GF-D8 (cell line): Measurements from ENCODE around the gene RAMACL.
"Not testable (repeated sequence)": the region's sequence is repeated elsewhere in the genome, so short reads cannot be mapped to it uniquely, and the experiment has no call there.

Experiments used
- DNase-seq: peaks from one replicate; lab custom pipeline; 2025; lab: John Stamatoyannopoulos, UW

The RAMACL gene

DNA sequence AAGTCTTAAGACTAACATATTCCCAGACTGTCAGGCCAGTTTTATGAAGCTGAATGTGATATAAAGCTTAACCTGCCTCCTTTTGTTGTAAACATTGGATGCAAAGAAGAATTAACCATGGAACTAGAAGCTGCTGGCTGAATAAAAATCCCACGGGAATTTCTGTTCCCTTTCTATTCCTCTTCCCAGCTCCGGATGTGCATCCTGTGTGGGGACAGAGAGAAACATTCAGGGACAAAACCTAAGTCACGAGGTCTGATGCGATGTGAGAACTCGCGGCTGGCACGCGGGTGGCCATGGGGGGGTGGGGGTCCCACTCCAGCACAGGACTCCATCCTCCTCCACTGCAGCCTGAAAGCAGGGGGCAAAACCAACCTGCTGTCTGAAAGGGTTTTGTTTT lies 32.2 kb downstream of the RAMACL start:
- no peak for DNase-seq

DNA sequence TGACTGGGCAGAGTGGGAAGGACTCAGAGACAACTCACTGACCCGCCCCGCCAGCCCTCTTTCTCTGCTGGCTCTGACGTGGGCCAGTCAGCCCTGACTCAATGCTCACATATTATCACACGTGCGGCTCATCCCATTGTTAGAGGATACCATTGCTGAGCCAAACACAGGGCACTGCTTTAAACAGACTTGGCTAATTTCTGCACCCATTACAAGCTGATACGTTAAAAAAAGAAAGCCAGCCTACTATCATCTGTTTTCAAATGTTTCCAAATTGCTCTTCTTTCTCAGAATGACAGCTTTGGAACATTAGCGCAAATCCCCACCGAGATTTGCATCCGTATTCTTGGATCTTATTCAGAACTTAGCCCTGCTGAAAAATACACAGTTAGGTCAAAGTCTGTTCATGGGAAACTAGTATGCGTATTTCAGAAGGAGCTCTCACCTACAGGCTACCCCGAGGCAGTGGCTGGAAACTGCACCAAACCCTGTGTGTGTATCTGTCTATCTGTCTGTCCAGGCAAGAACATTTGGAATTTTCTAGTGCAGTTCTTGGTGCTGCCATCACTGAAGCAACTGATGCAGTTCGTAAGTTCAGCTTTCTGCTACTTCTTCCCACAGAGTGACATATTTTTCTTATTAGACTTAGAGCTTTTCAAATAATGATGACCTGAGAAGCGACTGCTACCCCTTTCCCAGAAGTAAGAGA lies 32.8 kb downstream of the RAMACL start:
- no peak for DNase-seq

DNA sequence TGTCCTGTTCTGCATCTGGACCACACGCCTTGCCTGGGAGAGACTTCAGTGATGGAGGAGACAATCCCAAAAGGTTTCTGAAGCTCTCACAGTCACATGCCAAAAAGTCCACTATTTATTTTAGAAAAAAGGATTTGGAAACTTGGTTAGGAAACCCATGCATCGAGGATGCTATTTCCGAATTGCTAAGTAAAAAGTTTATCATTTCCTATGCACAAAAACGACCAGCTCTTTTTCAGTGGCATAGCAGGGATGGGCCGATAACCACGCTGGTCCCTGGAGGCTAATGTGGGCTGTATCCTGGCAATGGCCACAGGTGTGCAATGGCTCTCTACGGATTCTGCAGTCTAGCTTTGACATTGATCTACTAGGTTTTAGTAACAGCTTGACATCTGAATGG lies 33.9 kb downstream of the RAMACL start:
- DNase-seq: no peak

DNA sequence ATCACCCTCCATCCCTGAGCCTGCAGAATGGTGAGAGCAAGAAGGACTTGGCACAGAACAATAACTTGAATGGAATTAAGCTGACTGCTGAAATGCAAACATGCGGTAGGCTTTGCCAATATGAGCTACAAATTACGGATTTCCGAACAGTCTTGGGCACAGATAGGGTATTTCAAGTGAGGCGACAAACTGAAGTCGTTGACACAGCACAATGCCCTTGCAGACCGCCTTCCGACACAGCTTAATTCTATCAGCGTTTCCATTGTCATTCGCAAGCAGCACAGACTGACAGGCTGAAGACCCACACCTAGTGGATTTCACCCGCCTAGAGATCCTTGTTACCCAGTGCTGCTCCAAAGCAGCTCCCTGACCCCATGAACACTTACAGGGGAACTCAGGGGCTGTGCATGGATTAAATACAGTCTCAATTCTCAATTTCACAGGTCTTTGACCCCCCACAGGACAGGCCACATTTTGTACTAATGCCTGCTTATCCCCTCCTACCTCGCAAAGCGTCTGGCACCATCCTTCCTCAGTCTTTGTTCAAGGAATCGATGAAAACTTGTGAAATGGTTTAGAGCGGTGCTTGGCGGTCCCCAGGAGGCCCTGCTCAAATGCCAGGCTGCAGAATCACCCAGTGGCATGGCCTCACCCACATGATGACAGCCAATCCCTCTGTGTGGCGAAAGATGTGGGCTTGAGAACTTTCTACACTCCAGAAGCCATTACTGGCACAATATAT lies 34.6 kb downstream of the RAMACL start:
- DNase-seq: no peak

DNA sequence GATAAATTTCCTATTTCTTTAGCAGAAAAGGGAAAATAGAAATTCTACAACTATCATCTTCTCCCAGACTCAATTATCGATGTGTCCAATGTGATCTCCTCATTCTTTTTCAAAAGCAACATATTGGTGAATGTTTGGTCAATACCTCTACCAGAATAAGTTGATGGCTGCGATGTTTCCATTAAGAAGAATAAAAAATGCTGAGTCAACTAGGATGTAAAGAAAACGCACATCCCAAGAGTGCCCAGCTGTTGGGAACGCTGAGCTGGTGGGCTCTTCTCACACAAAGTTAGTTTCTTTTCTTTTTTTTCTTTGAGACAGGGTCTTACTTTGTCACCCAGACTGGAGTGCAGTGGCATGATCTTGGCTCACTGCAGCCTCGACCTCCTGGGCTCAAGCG lies 39.8 kb downstream of the RAMACL start:
- DNase-seq: no peak

DNA sequence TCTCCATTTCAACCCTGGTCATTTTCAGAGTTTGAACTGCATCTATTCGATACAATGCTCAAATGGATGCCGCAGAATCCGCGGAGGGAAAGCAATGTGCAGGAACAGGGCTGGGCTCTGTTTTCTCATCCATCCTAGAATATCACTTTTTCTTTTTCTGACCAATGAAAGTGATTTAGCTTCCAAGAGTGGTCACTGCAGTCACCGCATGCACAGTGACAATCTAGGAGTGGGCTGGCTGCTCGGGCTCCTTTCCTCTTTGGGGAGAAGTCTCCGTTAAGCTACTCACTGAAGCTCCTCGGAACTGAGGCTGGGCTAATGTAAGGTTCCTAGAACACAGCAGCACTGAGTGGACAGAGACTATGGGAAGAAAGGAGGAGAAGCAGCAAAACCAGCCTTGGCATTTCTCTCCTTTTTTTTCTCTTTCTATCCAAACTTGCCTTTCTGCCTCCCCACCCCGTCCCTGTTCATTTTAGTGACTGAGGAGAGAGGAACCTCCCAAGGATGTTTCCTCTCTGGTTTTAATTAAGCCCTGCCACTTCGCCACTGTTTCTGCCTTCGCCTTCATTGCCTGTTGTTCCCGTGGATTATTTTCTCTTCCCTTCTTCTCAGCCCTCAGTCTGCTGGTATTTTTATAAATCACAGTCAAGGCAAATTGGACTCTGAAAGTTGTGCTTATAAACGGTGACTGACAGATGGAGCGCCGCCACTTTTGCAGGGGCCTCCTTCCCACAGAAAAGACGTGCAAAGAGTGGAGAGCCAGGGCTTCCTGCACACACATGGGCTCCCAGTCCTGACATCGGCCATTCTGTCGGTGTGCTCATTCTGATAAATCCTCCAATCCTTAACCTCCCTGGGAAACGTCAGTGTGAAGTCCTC lies 41.1 kb downstream of the RAMACL start:
- DNase-seq: no peak

DNA sequence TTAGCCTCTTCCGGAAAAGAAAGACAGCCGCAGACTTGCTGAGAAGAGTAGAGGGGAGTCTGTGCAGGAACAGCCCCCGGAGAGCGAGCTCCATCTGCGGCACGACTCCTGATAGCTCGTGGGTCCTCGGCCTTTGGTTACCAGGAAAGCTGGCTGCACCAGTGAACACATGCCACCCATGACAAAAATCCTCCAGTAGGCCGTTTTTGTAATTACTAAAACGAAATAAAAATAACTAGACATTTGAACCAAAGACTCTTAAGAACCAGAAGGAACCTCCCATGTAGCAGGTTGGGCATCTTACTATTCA lies 42.2 kb downstream of the RAMACL start:
- DNase-seq: no peak

DNA sequence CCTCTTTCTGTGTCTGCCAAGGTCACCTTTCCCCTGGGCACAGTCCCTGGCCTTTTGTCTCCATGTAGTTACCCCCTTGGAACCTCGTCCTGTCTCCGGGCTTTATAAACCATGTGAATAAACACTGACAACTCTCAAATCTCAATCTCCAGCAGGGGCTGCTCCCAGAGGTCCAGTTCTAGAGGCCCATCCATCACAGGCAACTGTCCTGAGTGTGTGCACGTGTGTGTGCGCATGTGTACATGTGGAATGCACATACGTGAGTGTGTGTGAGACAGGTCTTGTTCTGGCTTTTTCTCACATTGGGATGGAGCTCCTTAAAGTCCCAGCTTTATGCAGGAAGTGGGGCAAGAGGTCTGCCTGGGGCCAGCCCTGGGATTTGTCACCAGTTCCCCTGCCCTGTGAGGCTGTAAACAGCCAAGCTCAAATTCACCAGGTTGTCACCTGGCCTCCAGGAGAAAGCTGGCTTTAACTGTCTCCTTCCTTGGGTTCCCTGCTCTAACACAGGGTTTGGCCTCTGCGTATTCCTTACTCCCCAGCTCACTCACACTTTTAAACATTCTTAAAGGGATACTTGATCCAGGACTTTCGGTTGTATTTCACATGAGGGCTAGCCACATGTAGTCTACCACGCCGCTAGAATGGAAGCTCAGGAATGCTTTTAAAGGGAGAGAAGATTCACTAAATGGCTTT lies 42.7 kb downstream of the RAMACL start:
- DNase-seq: no peak

DNA sequence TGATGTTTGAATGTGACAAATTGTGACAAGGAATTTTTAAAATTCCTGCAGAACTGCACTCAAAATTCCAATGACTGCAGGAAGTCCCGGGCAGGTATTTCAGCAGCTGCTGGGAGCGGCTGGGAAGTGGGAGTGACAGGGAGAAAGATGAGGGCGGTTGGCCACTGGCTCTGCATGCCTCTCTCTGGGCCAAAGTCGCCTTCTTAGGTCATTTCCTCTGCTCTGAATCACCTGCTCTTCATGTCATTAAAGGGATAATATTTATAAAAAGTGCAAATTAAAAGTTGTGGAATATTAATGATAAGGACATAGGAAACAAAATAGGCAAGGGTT lies 43.9 kb downstream of the RAMACL start:
- no peak for DNase-seq

DNA sequence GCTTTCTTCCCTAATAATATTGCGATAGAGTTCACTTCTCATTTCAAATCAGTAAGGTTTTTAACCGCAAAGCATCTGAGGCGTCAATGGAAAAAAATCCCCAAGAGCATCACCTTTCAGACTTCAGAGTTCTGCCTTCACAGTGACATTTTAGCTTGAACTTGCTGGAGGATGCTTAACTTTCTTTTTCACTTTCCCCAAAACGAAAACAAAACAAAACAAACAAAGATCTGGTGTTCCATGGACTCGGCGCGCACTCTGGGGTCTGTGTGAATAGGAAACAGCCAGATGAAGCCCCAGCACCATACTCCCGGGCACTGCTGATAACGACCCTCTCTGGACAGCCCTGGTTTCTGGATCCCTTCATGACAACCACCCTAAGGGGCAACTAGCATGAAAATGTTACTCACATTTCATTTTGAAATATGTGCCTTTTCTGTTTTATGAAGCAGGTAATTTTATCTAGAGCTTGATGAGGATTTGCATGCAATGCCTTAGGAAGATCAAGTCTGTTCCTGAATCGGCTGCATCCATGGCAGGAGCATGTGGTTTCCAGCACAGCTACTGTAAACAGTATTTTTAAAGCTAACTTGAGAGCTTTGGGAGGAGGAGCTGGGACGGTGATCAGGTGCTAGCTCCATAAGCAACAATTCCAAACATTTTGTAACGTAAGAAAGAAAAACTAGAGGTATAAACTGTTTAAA lies 44.5 kb downstream of the RAMACL start:
- DNase-seq: no peak

DNA sequence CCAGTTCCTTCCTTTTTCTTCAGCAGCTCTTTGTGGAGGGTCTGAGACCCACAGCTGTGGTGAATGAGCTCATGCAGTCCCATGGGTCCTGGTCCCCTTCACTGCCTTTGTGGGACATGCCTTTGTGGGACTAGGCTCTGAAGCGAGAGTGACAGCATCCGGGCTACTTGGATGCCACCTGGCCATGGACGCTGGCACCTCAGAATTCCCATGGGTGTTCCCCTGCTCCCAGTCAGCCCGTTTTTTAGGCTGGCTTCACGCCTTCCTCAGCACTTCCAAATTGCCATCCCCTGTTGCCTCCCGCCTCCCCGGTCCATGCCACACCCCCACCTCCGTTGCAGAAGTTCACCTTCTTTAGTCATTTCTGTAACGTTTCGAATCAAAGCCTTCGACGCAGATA lies 45.1 kb downstream of the RAMACL start:
- DNase-seq: no peak

DNA sequence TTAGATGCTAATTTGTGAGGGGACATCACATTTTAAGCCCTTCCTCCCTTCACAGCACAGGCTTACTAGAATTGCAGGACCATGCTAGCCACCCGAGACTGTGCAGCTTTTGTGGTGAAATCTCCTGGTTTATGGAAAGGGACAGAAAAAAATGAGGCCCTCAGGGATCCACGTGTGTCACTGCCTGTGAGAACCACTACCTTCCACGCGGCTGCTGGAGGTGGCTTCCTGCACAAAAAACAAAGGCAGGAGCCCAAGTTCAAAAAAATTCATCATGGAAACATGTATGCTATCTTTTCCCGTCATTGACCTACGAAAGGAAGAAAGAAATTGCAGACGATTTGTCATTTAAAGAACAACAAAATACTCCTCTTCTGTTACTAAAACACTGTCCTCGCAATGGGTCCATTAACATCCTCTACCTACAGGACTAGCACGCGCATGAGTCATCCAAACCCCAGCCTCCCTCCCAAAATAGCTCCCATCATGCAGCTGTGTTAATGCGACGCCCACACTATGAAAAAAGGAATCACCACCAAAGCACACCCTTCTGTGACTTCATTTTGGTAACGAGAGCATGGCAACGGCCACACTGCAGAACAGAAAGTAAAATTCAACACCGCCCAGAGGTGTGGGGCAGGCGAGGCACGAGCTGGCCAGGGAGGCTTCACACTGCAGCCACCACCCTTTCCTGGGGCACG lies 45.7 kb downstream of the RAMACL start:
- DNase-seq: no peak

DNA sequence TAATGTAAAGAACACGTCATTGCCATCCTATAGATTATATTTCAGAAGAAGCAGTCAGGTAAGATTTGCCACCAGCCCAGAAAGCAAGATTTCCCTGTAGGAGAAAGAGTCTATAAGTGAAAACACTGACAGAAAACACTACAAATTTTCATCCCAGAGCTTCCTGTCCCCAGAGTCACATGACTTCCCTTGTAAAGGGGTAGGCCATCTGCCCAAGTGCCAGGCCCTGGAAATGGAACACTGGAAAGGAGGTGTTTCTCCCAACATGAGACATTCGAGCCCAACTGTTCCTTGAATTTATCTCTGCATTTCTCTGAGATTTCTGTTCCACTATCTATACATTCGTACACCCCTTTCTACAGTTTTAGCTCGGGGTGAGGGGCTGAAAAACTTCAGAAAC lies 46.9 kb downstream of the RAMACL start:
- DNase-seq: no peak

DNA sequence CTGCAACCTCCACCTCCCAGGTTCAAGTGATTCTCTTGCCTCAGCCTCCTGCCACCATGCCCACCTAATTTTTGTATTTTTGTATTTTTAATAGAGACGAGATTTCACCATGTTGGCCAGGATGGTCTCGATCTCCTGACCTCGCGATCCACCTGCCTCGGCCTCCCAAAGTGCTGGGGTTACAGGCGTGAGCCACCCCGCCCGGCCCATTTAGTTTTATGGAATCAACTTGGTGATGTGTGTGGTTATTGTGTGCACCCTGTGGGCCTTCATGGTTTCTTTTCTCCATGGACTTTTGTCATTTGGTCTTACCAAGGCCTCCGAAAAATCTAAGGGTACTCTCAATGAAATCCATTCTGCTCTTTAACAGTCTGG lies 47.5 kb downstream of the RAMACL start:
- DNase-seq: not testable (repeated sequence)

DNA sequence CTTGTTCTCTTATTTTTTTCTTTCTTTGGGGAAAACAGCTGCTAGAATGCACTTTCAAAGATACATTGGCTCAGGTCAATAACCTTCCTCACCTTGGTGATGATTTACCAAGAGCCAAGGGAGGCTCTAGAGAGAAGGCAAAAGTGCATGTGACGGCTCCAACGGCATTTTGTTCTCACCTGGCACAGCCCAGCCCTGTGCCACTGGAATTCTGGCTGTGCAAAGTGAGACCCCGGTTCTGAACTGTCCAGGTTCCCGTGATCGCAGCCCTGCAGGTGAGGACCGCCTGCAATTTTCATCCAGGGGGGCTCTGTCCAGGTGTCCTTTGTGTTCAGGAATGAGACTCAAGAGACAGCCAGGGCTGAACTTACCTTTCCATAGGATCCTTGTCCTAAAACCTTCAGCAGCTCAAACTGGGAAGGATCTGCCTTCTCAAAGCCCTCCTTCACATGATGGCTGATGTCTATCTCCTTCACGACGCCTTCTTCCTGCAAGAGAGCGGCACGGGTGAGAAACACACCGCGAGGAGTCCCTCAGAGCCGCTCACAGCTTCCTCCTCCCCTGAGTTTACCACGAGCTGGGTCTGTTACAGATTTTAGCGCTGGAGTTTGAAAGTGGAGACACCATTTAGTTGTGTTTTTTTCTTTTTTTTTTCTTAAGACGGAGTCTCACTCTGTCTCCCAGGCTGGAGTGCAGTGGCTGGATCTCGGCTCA lies 48.0 kb downstream of the RAMACL start:
- no peak for DNase-seq

DNA sequence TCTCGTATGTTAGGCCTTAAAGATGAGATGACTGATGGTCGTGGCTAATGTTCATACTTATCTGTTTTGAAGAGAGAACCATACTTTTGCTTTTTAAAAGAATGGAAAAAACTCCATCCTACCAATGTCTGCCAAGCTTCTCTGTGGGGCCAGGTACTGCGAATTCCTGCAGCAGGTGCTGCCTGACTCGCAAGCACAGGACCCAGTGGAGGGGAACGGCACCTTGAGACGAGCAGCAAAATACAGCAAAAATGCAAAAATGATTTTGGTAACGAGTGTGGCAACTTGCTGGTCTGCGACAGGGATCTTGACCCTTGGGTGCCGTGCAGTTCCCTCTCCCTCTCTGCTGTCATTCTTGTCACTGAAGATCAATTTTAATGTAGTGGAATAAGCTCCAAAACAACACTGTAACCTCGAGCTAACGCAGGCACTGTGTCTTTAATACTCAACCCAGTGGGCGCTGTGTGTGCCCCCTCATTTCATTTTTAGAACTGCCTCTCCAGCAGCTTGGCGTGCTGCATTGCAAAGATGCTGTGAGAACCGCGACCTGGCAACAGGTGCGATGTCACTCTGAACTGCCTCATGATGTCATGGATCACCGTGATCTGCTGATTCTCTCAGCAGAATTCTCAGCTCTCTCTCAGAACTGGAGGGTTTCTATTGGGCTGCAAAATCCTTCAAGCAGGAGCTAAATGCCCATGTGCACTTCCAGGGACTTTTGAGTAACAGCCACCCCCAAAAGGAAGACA lies 51.6 kb downstream of the RAMACL start:
- DNase-seq: no peak

DNA sequence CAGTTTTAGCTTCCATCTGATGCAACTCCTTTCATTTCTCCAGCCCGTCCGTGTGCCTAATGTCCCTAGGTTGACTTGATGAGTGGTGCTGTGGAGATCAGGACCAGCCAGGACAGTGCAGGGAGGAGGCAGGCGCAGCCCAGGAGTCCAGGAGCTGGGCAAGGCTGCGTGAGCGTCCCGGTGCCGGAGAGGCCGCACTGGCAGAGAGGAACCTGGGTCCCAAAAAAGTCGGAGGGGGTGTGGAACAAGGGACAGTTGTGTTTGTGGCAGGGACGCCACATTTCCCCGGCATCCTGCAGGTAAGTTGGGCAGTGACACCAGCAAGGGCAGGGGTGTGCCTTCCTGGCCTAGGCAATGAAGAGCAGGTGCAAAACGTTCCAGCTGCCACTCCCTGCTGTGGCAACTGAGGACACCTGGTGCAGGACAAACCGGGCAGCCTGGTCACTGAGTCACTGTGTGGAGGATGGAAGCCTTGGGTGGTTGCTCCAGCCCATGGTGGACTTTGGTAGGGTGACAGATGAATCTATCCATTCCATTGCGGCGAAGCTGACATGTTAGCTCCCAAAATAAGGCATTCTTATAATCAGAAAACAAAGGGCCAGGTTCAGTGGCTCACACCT lies 53.2 kb downstream of the RAMACL start:
- no peak for DNase-seq
